Astrocyte of the cerebellum (primary cell): ENCODE measurements around the gene TMEM187.
"Not testable (repeated sequence)": the region's sequence is repeated elsewhere in the genome, so short reads cannot be mapped to it uniquely, and the experiment has no call there.

Experiments used
- DNase-seq: peaks from one replicate; pipeline ENCODE4 v3.0.0-alpha.2; 2011; ENCODE audit warnings: low read depth
- H3K4me3 ChIP-seq: 2 replicates; pipeline ENCODE4 v1.5.1; 2011; ENCODE audit warnings: mild to moderate bottlenecking, low read depth, low read length, moderate library complexity
- in situ Hi-C: cut with HindIII; loops from 2 replicates; pipeline ENCODE4 v1.10.0; 2017; ENCODE audit warnings: low sequenced_read_pairs
- TF ChIP-seq, protein P1 (sequence below): IDR thresholded peaks from 2 replicates; pipeline ENCODE4 v1.5.1; 2012; ENCODE audit warnings: low read length, low read depth, moderate library complexity, mild to moderate bottlenecking; ENCODE audit errors: missing control alignments

The TMEM187 gene

DNA sequence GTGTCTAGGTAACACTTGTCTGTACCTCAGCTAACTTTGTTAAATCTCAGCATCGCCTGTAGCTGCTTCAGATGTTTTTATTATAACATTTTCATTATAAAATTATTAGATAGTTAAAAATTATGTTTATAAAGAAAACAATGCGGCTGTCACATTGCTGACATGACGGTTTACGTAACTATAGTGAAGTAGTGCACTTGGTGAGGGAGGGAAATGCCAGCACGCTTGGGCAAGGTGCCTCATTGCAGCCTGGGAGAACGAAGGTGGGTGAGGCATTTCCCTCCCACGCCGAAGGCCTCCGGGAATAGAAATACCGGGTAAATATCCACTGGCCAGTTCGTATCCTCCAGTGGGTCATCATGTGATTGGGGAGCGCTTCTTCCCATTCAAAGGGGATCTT is 15.9 kb downstream of the TMEM187 start:
- in situ Hi-C loops: no loop called here
- DNase-seq: no peak
- no peak overlapping the region for H3K4me3 ChIP-seq

DNA sequence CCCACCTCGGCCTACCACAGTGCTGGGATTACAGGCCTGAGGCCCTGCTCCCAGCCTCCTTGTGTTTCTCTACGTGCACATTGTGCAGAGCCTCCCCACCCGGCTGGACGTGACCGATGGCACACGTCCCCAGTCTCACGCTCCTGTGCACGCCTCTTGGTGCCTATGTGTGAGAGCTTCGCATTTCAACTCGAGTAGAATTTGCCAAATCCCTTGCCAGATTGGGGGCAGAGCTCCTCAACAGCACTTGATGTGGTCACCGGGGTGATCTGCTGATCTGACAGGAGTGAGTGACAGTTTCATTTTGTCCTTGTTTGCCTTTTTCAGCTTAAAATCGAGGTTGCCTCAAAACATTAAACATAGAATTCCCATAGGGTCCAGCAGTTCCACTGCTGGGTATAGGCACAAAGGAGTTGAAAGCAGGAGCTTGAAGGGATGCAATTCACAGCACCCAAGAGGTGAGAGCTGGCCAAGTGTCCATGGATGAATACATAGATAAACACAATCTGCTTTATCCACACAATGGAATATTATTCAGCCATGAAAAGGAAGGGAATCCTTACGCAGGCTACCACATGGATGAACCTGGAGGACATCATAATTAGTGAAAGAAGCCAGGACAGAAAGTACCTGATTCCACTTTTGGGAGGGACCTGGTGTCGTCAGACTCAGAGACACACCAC is 17.6 kb downstream of the TMEM187 start:
- no peak for DNase-seq
- in situ Hi-C loops: no loop called here
- H3K4me3 ChIP-seq: no peak overlapping the region
- TF ChIP-seq, protein P1, sequence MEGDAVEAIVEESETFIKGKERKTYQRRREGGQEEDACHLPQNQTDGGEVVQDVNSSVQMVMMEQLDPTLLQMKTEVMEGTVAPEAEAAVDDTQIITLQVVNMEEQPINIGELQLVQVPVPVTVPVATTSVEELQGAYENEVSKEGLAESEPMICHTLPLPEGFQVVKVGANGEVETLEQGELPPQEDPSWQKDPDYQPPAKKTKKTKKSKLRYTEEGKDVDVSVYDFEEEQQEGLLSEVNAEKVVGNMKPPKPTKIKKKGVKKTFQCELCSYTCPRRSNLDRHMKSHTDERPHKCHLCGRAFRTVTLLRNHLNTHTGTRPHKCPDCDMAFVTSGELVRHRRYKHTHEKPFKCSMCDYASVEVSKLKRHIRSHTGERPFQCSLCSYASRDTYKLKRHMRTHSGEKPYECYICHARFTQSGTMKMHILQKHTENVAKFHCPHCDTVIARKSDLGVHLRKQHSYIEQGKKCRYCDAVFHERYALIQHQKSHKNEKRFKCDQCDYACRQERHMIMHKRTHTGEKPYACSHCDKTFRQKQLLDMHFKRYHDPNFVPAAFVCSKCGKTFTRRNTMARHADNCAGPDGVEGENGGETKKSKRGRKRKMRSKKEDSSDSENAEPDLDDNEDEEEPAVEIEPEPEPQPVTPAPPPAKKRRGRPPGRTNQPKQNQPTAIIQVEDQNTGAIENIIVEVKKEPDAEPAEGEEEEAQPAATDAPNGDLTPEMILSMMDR: no peak

More for the DNA sequence above, 15.9 kb downstream of the TMEM187 start:
- TF ChIP-seq, protein P1: no peak

DNA sequence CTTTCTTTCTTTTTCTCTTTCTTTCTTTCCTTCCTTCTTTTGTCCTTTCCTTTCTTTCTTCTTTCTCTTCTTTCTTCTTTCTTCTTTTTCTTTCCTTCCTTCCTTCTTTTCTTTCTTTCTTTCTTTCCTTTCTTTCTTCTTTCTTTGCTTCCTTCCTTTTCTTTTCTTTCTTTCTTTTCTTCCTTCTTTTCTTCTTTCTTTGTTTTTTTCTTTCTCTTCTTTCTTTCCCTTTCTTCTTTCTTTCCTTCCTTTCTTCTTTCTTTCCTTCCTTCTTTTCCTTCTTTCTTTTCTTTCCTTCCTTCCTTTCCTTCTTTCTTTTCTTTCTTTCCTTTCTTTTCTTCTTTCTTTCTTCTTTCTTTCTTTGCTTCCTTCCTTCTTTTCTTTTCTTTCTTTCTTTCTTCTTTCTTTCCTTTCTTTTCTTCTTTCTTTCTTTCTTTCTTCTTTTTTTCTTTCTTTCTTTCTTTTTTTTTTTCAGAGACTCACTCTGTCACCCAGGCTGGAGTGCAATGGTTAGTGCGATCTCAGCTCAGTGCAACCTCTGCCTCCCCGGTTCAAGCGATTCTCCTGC is 18.5 kb downstream of the TMEM187 start:
- no peak overlapping the region for H3K4me3 ChIP-seq
- in situ Hi-C loops: no loop called here
- TF ChIP-seq, protein P1: no peak
- DNase-seq: no peak

DNA sequence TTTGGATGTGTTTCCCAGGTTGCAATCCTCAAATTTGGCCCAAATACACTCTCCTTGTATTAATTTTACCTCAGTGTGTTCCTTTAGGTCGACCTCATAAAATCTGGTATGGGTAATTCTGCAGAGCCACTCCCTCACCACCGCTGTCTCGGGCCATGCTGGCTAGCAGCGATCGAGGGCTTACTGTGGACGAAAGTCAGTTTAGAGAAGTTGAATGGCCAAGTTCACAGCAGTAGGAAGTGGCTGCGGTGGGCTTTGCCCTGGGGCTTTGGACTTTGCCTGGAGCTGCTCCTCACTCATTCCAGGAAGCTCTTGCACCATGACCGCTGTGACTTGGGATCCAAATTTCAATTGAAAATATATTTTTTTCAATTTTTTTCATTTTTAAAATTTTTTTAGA is 19.6 kb downstream of the TMEM187 start:
- no peak overlapping the region for H3K4me3 ChIP-seq
- in situ Hi-C loops: no loop called here
- no peak for DNase-seq
- TF ChIP-seq, protein P1: no peak

DNA sequence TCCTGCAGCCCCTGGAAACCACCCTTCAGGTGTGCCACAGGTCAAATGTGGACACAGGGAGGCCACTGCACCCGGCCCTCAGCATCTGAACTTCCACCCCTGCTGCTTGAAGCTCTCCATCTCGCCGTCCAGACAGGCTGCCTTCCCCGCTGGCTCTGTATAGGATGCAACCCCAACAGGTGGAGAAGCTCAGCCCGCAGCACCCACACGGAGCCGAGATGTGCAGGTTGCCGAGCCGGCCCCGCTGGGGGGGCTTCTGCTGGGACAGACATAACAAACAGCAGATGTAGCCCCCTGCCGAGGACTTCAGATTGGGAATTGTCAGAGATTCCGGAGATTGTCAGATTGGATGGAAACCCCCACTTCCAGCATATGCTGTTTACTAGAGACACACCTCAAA is 20.5 kb downstream of the TMEM187 start:
- DNase-seq: no peak
- in situ Hi-C loops: no loop called here
- TF ChIP-seq, protein P1: no peak
- no peak overlapping the region for H3K4me3 ChIP-seq

DNA sequence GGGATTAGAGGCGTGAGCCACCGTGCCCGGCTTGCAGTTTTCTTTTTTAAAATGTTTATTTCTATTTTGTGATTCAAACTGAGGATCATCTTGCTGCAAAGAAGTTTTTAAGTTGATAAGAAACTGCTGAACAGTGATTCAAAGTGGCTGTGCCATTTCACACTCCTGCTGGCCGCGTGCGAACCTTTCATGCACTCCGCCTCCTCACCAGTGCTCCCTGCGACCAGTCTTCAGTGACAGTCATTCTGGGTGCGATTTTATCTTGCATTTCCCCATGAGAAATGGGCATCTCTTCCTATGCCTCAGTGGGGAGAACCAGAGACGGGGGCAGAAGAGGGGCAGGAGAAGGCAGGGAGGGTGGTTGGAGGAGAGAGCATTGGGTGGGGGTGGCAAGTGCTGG is 21.4 kb downstream of the TMEM187 start:
- TF ChIP-seq, protein P1: no peak
- no peak overlapping the region for H3K4me3 ChIP-seq
- DNase-seq: no peak
- in situ Hi-C loops: no loop called here

DNA sequence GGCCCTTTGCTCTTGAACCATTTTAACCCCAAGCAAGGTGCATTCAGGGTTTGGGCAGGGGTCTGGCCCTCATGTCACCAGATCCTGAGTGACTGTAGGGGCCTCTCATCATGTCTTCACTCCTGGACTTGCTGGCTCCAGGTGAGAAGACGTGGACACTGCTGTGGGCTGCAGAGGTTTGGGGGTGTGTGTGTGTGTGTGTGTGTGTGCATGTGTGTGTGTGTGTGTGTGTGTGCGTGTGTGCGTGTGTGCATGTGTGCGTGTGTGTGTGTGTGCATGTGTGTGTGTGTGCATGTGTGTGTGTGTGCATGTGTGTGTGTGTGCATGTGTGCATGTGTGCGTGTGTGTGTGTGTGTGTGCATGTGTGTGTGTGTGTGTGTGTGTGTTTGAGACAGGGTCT is 21.8 kb downstream of the TMEM187 start:
- in situ Hi-C loops, H3K4me3 ChIP-seq, DNase-seq: not testable (repeated sequence)
